Coronary artery (tissue), 2 donors: ENCODE results near the gene JAKMIP1.

Experiments
- DNase-seq: peaks from one replicate; pipeline ENCODE4 v3.0.0-alpha.2; 2017; ENCODE audit warnings: low spot score
- H3K27ac ChIP-seq, 2 donors: fragments of 200-600 bp; sonication (generic); one replicate each; pipeline ENCODE4 v1.5.1; 2016 to 2019
- H3K4me3 ChIP-seq: fragments of 200-600 bp; sonication (generic); 2 replicates; pipeline ENCODE4 v1.5.1; 2016; ENCODE audit warnings: mild to moderate bottlenecking, moderate library complexity
- TF ChIP-seq, protein P1 (sequence below): fragments of 200-600 bp; sonication (generic); IDR thresholded peaks from one replicate; pipeline ENCODE4 v1.5.1; 2019; ENCODE audit warnings: antibody characterized with exemption

The JAKMIP1 gene

DNA sequence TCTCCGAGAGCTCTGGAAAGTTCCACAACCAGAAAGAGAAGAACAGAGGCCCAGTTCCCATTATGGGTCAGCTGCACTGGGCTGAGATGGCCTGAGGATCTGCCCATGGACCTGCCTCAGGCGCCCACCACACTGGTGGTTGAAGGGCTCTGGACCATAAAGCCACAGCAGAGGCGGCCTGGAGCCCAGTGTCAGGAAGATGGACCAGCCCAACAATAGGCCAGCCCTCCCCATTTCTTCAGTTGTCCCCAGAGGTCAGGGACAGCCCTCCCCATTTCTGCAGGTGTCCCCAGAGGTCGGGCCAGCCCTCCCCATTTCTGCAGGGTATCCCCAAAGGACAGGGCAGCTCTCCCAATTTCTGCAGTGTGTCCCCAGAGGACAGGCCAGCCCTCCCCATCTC lies 144.9 kb downstream of the JAKMIP1 start:
- DNase-seq = no peak
- Histone ChIP-seq H3K4me3 (no peak overlapping the region), H3K27ac (no peak overlapping the region)
- TF ChIP-seq, protein P1, sequence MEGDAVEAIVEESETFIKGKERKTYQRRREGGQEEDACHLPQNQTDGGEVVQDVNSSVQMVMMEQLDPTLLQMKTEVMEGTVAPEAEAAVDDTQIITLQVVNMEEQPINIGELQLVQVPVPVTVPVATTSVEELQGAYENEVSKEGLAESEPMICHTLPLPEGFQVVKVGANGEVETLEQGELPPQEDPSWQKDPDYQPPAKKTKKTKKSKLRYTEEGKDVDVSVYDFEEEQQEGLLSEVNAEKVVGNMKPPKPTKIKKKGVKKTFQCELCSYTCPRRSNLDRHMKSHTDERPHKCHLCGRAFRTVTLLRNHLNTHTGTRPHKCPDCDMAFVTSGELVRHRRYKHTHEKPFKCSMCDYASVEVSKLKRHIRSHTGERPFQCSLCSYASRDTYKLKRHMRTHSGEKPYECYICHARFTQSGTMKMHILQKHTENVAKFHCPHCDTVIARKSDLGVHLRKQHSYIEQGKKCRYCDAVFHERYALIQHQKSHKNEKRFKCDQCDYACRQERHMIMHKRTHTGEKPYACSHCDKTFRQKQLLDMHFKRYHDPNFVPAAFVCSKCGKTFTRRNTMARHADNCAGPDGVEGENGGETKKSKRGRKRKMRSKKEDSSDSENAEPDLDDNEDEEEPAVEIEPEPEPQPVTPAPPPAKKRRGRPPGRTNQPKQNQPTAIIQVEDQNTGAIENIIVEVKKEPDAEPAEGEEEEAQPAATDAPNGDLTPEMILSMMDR = no peak

DNA sequence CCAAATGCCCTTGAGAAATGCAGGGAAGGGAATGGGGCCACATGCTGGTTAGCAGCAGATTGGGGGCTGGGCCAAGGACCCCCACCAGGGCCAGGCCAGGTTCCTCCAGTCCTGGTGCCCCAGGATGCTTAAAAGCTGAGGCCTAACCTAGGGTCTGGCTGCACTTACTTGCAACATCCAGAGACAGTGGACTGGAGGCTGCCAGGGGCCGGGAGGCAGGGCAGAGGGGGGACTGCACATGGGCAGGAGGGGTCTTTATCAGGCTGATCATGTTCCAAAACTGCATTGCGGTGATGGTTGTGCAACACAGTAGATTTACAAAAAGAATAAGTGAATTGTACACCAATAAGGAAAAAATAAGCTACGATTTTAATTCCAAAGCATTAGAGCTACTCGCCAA lies 145.3 kb downstream of the JAKMIP1 start:
- Histone ChIP-seq H3K4me3 (no peak overlapping the region), H3K27ac (no peak overlapping the region)
- DNase-seq = no peak
- TF ChIP-seq, protein P1 = no peak

DNA sequence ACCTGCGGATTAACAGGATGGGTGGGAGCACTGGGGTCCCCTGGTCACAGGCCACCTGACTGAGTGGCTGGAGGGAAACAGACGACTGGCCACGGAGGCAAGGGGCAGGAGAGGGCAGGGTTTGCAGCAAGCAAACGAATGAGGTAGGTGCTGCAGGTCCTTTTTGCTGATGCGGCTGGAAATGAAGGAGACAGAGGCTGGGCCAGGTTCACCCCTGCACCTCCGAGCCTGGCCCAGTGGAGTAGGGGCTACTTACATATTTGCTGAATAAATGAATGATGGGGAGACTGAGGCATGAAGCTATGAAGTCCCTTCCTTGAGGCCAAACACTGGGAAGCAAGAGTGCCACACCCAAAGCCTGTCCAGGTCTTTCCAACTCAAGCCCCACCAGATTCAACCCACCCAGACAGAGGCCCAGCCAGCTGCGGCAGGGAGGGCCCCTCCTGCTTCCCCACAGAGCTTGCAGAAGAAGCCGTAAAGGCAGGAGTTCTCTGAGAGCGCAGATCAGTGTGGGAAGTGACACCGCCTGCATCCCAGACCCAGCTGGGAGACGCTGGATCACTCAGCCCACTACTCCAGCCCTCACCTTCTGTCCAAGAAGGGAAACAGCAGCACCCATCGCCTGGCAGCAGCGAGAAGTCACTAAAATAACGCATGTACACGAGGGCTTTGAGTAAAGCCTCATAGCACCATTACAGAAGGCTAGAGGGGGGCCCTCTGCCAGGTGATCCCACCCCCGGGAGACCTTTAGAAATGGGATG lies 146.0 kb downstream of the JAKMIP1 start:
- no peak overlapping the region for H3K4me3 ChIP-seq
- TF ChIP-seq, protein P1 = no peak
- DNase-seq = no peak
- H3K27ac ChIP-seq = no peak overlapping the region

DNA sequence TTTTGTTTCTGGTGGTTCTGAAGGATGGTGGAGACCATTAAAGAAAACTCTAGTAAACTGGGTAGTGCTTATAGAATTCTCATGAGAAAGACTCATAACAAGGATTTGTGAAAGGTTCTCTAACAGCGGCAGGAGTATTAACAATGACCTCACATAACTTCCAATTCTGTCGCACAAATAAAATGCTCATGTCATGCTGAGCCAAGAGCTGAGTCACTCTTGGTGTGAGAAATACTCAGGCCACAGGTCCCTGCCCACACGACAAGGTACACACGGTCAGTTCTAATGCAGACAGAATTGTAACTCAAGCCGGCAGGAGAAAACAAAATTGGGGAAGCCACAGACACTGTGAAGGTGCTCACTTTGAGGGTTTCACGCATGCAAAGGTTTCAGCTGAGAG lies 147.7 kb downstream of the JAKMIP1 start:
- no peak for DNase-seq
- Histone ChIP-seq H3K27ac (no peak overlapping the region), H3K4me3 (no peak overlapping the region)
- TF ChIP-seq, protein P1 = no peak

DNA sequence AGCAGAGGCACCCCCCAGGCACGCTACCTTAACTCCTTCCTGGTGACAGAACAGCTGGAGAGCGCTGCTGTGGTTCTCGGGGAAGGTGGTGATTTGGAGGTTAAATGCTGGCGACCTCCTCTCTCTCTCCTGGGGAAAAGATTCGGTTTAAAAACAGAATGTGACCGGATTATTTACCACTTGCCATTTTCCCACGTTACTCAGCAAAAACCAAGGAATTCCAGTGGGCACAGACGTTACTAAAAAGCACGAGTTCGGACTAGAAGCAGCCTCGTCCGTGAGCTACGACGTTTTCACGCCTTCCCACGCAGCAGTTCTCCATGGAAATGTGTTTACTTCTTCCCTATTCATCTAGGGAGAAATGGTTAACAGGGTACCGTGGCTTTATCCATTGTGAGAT lies 149.8 kb downstream of the JAKMIP1 start:
- TF ChIP-seq, protein P1 = no peak
- DNase-seq = no peak
- Histone ChIP-seq H3K4me3 (no peak overlapping the region), H3K27ac (no peak overlapping the region)

DNA sequence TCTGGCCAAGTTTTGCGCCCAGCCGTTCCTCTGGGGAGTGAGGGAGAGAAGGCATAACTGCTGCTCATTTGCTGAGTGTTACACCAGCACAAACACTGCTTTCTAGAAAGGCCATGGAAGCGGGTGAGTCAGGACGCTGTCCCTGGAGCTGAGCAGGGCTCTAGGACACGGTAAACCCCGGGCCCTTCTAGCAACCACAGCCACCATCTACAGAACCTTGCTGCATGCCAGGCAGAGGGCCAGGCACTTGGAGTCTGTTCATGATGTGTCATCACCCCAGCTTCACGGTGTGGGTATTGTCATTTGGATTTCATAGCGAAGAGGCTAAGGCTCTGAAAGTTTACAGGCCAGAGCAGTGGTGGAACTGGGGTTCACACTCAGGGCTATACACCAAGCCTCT lies 150.4 kb downstream of the JAKMIP1 start:
- Histone ChIP-seq H3K4me3 (no peak overlapping the region), H3K27ac (no peak overlapping the region)
- TF ChIP-seq, protein P1 = no peak
- DNase-seq = no peak

DNA sequence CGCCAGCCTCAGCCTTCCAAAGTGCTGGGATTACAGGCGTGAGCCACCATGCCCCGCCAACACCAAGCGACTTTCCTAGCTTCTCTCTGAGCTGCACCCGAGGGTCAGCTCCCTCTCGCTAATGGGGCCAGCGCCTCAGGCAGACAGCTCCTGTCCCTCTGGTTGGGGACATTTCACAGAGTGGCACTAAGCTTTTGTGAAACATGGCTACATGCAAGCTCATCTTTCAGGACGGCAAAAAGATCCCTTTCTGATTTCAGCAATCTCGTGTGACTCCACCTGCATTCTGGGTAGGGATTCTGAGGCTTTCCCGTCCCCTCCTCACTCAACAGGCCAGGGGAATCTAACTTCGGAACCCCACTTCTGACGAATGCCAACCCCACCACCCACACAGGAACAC lies 151.1 kb downstream of the JAKMIP1 start:
- Histone ChIP-seq H3K4me3 (no peak overlapping the region), H3K27ac (no peak overlapping the region)
- no peak for DNase-seq
- TF ChIP-seq, protein P1 = no peak
